H1 (cell line): ENCODE data around the gene ZNF609. TPM values are rescaled to one million over a fixed set of nuclear protein-coding genes. Genes with fewer than 3 reads are reported as not detected.

Experiments used
- BRCA1 ChIP-seq: IDR thresholded peaks from 2 replicates; pipeline ENCODE4 v1.6.1; 2012; ENCODE audit warnings: low read depth, low read length, improper control_type of control experiment
- CHD7 ChIP-seq: fragments of 300-600 bp; sonication (generic); IDR thresholded peaks from 2 replicates; pipeline ENCODE4 v1.7.1; 2012; ENCODE audit warnings: low read length, moderate library complexity, mild to moderate bottlenecking, inconsistent platforms; ENCODE audit not compliant: insufficient replicate concordance
- FOSL1 ChIP-seq: IDR thresholded peaks from 2 replicates; pipeline ENCODE4 v1.6.1; 2011; ENCODE audit warnings: mild to moderate bottlenecking, low read depth, low read length, moderate library complexity; ENCODE audit not compliant: insufficient read depth
- polyA plus RNA-seq, 7 experiments: library from polyadenylated mRNA; depleted of rRNA in 3 of 7; stranded (reverse) in 5 of 7; unstranded in 2 of 7; fragments of >200 nt in 5 of 7; fragments of 200-250 nt in 2 of 7; gene quantifications; 1 replicate in 5 of 7; 2 replicates in 1 of 7; 4 replicates in 1 of 7; pipeline versions ENCODE4 v1.2.1 to v1.2.3, GENCODE V29; 2011 to 2013; ENCODE audit warnings: missing spikeins in 2 of 7, mixed read lengths in 2 of 7
- total RNA-seq: library from RNA; stranded (reverse); fragmentation: NEBNext Ultra II Directional; extraction: Animal tissue kit (Norgen Biotek cat#: 25700); gene quantifications from 2 replicates; pipeline ENCODE4 v1.2.1, GENCODE V29; 2021

ZNF609 gene
- total and polyA plus RNA-seq, 2 of the 8 experiments (the other 6 are each of a cell fraction or from before 2014, with no cell fraction given): 15.5 to 47.8 TPM

- TF ChIP-seq CHD7 (peak; percentile 82), FOSL1 (no peak), BRCA1 (no peak)
These were observed 644 bp downstream of the ZNF609 start (continued) for GRCh38 chr15:64460724-64461720.
